Measurements from ENCODE around the gene ENOX1. TPM values are rescaled to one million over a fixed set of nuclear protein-coding genes. Genes with fewer than 3 reads are reported as not detected.

ENOX1 gene
- polyA plus RNA-seq, 3 donors, result 0.04 TPM; not detected in 2

- H3K4me1 ChIP-seq (ENCODE audit: control insufficient read depth in 1 of 2, insufficient read depth in 2 of 2, low read length in 2 of 2), result no peaks in the 10 kb centered on the region
- WGBS (ENCODE audit: insufficient coverage), result 0% methylated on average over 1 of the region's 3 CpGs
- H3K9ac ChIP-seq (ENCODE audit: insufficient read depth, low read length, poor library complexity, severe bottlenecking), result no peak overlapping the region
- H3K79me2 ChIP-seq (ENCODE audit: insufficient read depth, low read length), result no peaks in the 10 kb centered on the region
- peaks cover 0 to 3% (median 0%) of the 10 kb centered on the region in 3 donors for H3K27me3 Mint-ChIP-seq (ENCODE audit: low read depth in 3 of 3)
- no peak for DNase-seq
- no peaks in the 10 kb centered on the region for H4K20me1 ChIP-seq (ENCODE audit: insufficient read depth, low read length)
- intact Hi-C loops (cut with micrococcal nuclease), result no loop called here
- H3K27ac ChIP-seq (ENCODE audit: low read depth in 1 of 2, low read length in 2 of 2), result no peak overlapping the region
- no peaks in the 10 kb centered on the region for H3K36me3 ChIP-seq (replicated peaks in 1 of 2; ENCODE audit: control insufficient read depth in 1 of 2, insufficient read depth in 2 of 2, low read length in 2 of 2)
- no peak overlapping the region for H3K4me3 ChIP-seq (replicated peaks in 1 of 3; ENCODE audit: low read depth in 2 of 3, low read length in 3 of 3)
- H3K36me3 Mint-ChIP-seq, result no peaks in the 10 kb centered on the region
- H3K4me1 Mint-ChIP-seq, result no peaks in the 10 kb centered on the region
- H3K4me3 Mint-ChIP-seq, result no peak overlapping the region
- no peak overlapping the region for H3K4me2 ChIP-seq (replicated peaks; ENCODE audit: extremely low read depth, low read length, poor library complexity, severe bottlenecking)
- H3K27ac Mint-ChIP-seq, result no peak overlapping the region
- no peak overlapping the region for H2AFZ ChIP-seq (ENCODE audit: insufficient read depth, low read depth, low read length, poor library complexity, severe bottlenecking)
- no peaks in the 10 kb centered on the region for H3K27me3 ChIP-seq (ENCODE audit: control insufficient read depth in 2 of 2, insufficient read depth in 2 of 2, low read length in 2 of 2)
- peaks cover 0 to 6% (median 0%) of the 10 kb centered on the region in 7 donors for H3K9me3 Mint-ChIP-seq
- TF ChIP-seq CTCF (IDR thresholded peaks at IDR 0.05), result no peak
- H3K9me3 ChIP-seq (replicated peaks in 1 of 2; ENCODE audit: control insufficient read depth in 1 of 2, insufficient read depth in 1 of 2, low read length in 2 of 2), result no peaks in the 10 kb centered on the region
Observed at GRCh38 chr13:43546251-43546650, 240.5 kb downstream of the ENOX1 start.

GRCh38 chr13:43545317-43545874 is 241.4 kb downstream of the ENOX1 start:
- Histone ChIP-seq H3K36me3 (replicated peaks in 1 of 2; ENCODE audit: control insufficient read depth in 1 of 2, insufficient read depth in 2 of 2, low read length in 2 of 2) (no peaks in the 10 kb centered on the region), H3K9me3 (replicated peaks in 1 of 2; ENCODE audit: control insufficient read depth in 1 of 2, insufficient read depth in 1 of 2, low read length in 2 of 2) (no peaks in the 10 kb centered on the region), H4K20me1 (ENCODE audit: insufficient read depth, low read length) (no peaks in the 10 kb centered on the region), H2AFZ (ENCODE audit: insufficient read depth, low read depth, low read length, poor library complexity, severe bottlenecking) (no peak overlapping the region), H3K27me3 (ENCODE audit: control insufficient read depth in 2 of 2, insufficient read depth in 2 of 2, low read length in 2 of 2) (no peaks in the 10 kb centered on the region), H3K4me2 (replicated peaks; ENCODE audit: extremely low read depth, low read length, poor library complexity, severe bottlenecking) (no peak overlapping the region), H3K27ac (ENCODE audit: low read depth in 1 of 2, low read length in 2 of 2) (no peak overlapping the region), H3K4me3 (replicated peaks in 1 of 3; ENCODE audit: low read depth in 2 of 3, low read length in 3 of 3) (no peak overlapping the region), H3K9ac (ENCODE audit: insufficient read depth, low read length, poor library complexity, severe bottlenecking) (no peak overlapping the region), H3K4me1 (ENCODE audit: control insufficient read depth in 1 of 2, insufficient read depth in 2 of 2, low read length in 2 of 2) (no peaks in the 10 kb centered on the region), H3K79me2 (ENCODE audit: insufficient read depth, low read length) (no peaks in the 10 kb centered on the region)
- intact Hi-C loops (cut with micrococcal nuclease), result no loop called here
- DNase-seq, result no peak
- Mint-ChIP-seq H3K36me3 (no peaks in the 10 kb centered on the region), H3K9me3 (peaks cover 0 to 8% (median 0%) of the 10 kb centered on the region in 7 donors), H3K27me3 (ENCODE audit: low read depth in 3 of 3) (peaks cover 0 to 3% (median 0%) of the 10 kb centered on the region in 3 donors), H3K27ac (no peak overlapping the region), H3K4me3 (no peak overlapping the region), H3K4me1 (no peaks in the 10 kb centered on the region)
- WGBS (ENCODE audit: insufficient coverage), result no CpG with 5 or more reads among the region's 4 CpGs
- no peak for TF ChIP-seq CTCF (IDR thresholded peaks at IDR 0.05)
